SK-N-SH (cell line): ENCODE results near the gene PEX14. TPM values are rescaled to one million over a fixed set of nuclear protein-coding genes. Genes with fewer than 3 reads are reported as not detected.
A peak's percentile ranks its signal among the peaks of the same experiment; 100 is the strongest.

Experiments
- CTCF ChIA-PET: fragments of 300-600, 350-600 bp; formaldehyde crosslinking; extraction: SDS; loops from one replicate; lab custom pipeline; 2021; lab: Yijun Ruan, JAX
- POLR2A ChIA-PET: fragments of 350-600 bp; sonication (Branson Sonifier 250); formaldehyde crosslinking; extraction: SDS; loops from one replicate; lab custom pipeline; 2020; ENCODE audit warnings: antibody characterized with exemption, inconsistent platforms; lab: Yijun Ruan, JAX
- DNase-seq: peaks from one replicate; pipeline ENCODE4 v3.0.0; 2012
- H2AFZ ChIP-seq: fragments of 200-600 bp; sonication (generic); 2 replicates; pipeline ENCODE4 v1.8.1; 2016; ENCODE audit warnings: antibody characterized with exemption, mild to moderate bottlenecking, low read depth
- H3F3A ChIP-seq: fragments of 200-600 bp; sonication (generic); replicated peaks from 2 replicates; pipeline ENCODE3; 2016; ENCODE audit warnings: antibody characterized with exemption, mild to moderate bottlenecking; ENCODE audit not compliant: insufficient read depth
- H3K27ac ChIP-seq, 2 experiments: fragments of 200-500 bp in 1 of 2; fragments of 200-600 bp in 1 of 2; sonication (Bioruptor generic) in 1 of 2; sonication (generic), shearing (Covaris generic) in 1 of 2; 2 replicates each; pipeline versions ENCODE4 v1.5.1 to v1.6.1; 2014 to 2016; ENCODE audit warnings: low read depth in 2 of 2, inconsistent platforms in 1 of 2, low read length in 1 of 2, mild to moderate bottlenecking in 1 of 2, mixed read lengths in 1 of 2
- H3K27me3 ChIP-seq: fragments of 200-600 bp; sonication (generic), shearing (Covaris generic); 2 replicates; pipeline ENCODE4 v1.6.1; 2016; ENCODE audit warnings: mixed run types; ENCODE audit not compliant: insufficient read depth
- H3K36me3 ChIP-seq, 2 experiments: fragments of 200-500 bp in 1 of 2; fragments of 200-600 bp in 1 of 2; sonication (Bioruptor generic) in 1 of 2; sonication (generic) in 1 of 2; replicated peaks in 1 of 2; 2 replicates each; pipeline versions ENCODE3 to v1.5.1; 2014 to 2016; ENCODE audit warnings: low read length in 1 of 2, mild to moderate bottlenecking in 1 of 2; ENCODE audit not compliant: insufficient read depth in 2 of 2, control insufficient read depth in 1 of 2
- H3K4me1 ChIP-seq, 2 experiments: fragments of 200-500 bp in 1 of 2; fragments of 200-600 bp in 1 of 2; sonication (Bioruptor generic) in 1 of 2; sonication (generic), shearing (Covaris generic) in 1 of 2; 2 replicates each; pipeline versions ENCODE4 v1.5.1 to v1.6.1; 2014 to 2016; ENCODE audit warnings: low read depth in 1 of 2, low read length in 1 of 2, mixed run types in 1 of 2; ENCODE audit not compliant: insufficient read depth in 2 of 2, control insufficient read depth in 1 of 2
- H3K4me2 ChIP-seq: fragments of 200-600 bp; sonication (generic), shearing (Covaris generic); 2 replicates; pipeline ENCODE4 v1.6.1; 2017; ENCODE audit warnings: mixed run types
- H3K4me3 ChIP-seq, 2 experiments: fragments of 200-500 bp in 1 of 2; fragments of 200-600 bp in 1 of 2; sonication (Bioruptor generic) in 1 of 2; sonication (generic), shearing (Covaris generic) in 1 of 2; 2 replicates each; pipeline versions ENCODE4 v1.5.1 to v1.8.1; 2014 to 2016; ENCODE audit warnings: low read depth in 2 of 2, inconsistent platforms in 1 of 2, low read length in 1 of 2, mild to moderate bottlenecking in 1 of 2, mixed read lengths in 1 of 2, moderate library complexity in 1 of 2
- H3K79me2 ChIP-seq: fragments of 200-600 bp; sonication (generic); 2 replicates; pipeline ENCODE4 v1.8.1; 2017; ENCODE audit warnings: mild to moderate bottlenecking; ENCODE audit not compliant: insufficient read depth
- H3K9ac ChIP-seq: fragments of 200-600 bp; sonication (generic); 2 replicates; pipeline ENCODE4 v1.6.1; 2017; ENCODE audit warnings: mixed run types
- H3K9me2 ChIP-seq: fragments of 200-600 bp; sonication (generic); 2 replicates; pipeline ENCODE4 v1.6.1; 2017; ENCODE audit warnings: mixed run types
- H3K9me3 ChIP-seq: fragments of 200-600 bp; sonication (generic); 2 replicates; pipeline ENCODE4 v1.6.1; 2017; ENCODE audit warnings: mixed run types, mild to moderate bottlenecking, moderate library complexity
- H4K20me1 ChIP-seq: fragments of 200-600 bp; sonication (generic); 2 replicates; pipeline ENCODE4 v1.6.1; 2017; ENCODE audit warnings: mild to moderate bottlenecking, mixed run types; ENCODE audit not compliant: insufficient read depth
- EP300 ChIP-seq, 2 experiments: IDR thresholded peaks; 2 replicates each; pipeline versions ENCODE4 v1.4.0 to v1.6.1; 2012; ENCODE audit warnings: borderline replicate concordance in 1 of 2, low read depth in 1 of 2, low read length in 1 of 2
- FOSL2 ChIP-seq: IDR thresholded peaks from 2 replicates; pipeline ENCODE4 v1.4.0; 2012; ENCODE audit warnings: low read depth, mild to moderate bottlenecking, moderate library complexity, borderline replicate concordance
- JUND ChIP-seq: IDR thresholded peaks from 2 replicates; pipeline ENCODE4 v1.4.0; 2012
- MEF2A ChIP-seq: IDR thresholded peaks from 2 replicates; pipeline ENCODE4 v1.4.0; 2012; ENCODE audit warnings: low read depth, borderline replicate concordance
- NFIC ChIP-seq: IDR thresholded peaks from 2 replicates; pipeline ENCODE4 v1.4.0; 2012; ENCODE audit warnings: borderline replicate concordance
- PBX3 ChIP-seq: IDR thresholded peaks from 2 replicates; pipeline ENCODE4; 2012
- RCOR1 ChIP-seq: fragments of 150-350 bp; IDR thresholded peaks from 2 replicates; pipeline ENCODE4 v1.6.1; 2017; ENCODE audit warnings: antibody characterized with exemption, low read length
- RXRA ChIP-seq: IDR thresholded peaks from 2 replicates; pipeline ENCODE4 v1.4.0; 2012; ENCODE audit warnings: low read depth, mild to moderate bottlenecking, borderline replicate concordance
- TAF1 ChIP-seq: IDR thresholded peaks from 2 replicates; pipeline ENCODE4 v1.6.1; 2012; ENCODE audit warnings: low read depth, mild to moderate bottlenecking, low read length, moderate library complexity, borderline replicate concordance
- WGBS: methylation state at CpG from one replicate; pipeline ENCODE4 v1.1.6; 2017; ENCODE audit warnings: low lambda C conversion rate; 5-methylcytosine and 5-hydroxymethylcytosine counted together
- polyA plus RNA-seq, 3 experiments: library from polyadenylated mRNA; depleted of rRNA; stranded (reverse); fragments of >200 nt; gene quantifications; 2 replicates each; pipeline ENCODE4 v1.2.3, GENCODE V29; 2012
- TF ChIP-seq, protein P1 (sequence below): fragments of 150-350 bp; IDR thresholded peaks from 2 replicates; pipeline ENCODE4 v1.6.1; 2017; ENCODE audit warnings: antibody characterized with exemption, low read length, low read depth, borderline replicate concordance
- TF ChIP-seq, protein P2 (sequence below): IDR thresholded peaks from 2 replicates; pipeline ENCODE4 v1.4.0; 2012; ENCODE audit warnings: low read depth

The PEX14 gene
- polyA plus RNA-seq, 1 of the 3 experiments (the other 2 are of a cell fraction): 36.2 TPM

DNA sequence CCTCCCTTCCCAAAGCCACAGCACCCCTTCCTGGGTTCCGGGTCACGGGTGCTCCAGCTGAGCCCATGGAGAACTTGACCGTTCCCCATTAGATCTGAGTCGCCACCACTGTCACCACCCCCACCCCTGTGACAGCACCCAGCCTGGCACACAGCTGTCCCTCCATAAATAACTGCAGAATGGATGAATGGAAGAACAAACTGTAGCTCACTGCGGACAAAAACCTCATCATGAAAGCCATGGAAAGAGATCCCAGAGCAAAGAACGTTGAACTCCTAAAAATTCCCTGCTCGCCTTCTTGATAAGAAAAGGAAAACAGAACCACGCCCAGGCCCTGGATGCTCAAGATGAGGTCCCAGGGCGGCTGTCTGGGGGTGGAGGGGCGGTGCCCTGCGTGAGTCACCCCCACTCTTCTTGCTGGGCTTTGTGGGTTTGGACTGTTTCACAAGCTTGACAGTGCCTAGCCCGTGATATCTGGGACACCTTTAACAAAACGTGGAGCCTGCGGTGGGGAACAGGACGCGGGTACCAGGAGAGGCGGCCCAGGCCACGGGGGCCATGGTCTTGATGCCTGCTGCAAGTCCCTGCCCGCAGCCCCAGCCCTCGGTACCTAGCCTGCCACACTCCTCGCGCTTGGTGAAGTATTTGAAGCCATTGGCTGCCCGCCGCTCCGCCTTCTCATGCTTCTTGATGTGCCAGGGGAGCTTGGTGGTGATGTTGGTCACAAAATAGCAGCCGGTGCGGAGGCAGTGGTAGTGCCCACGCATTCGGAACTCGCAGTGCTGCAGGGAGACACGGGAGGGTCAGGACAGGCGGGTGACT lies 169.8 kb downstream of the PEX14 start:
- no peaks in the 10 kb centered on the region for H3F3A ChIP-seq
- TF ChIP-seq PBX3: no peak
- no peak for TF ChIP-seq NFIC
- no peak for TF ChIP-seq EP300 (IDR thresholded peaks at IDR 0.05; ENCODE audit: borderline replicate concordance in 1 of 2, low read depth in 1 of 2, low read length in 1 of 2)
- TF ChIP-seq, protein P1, sequence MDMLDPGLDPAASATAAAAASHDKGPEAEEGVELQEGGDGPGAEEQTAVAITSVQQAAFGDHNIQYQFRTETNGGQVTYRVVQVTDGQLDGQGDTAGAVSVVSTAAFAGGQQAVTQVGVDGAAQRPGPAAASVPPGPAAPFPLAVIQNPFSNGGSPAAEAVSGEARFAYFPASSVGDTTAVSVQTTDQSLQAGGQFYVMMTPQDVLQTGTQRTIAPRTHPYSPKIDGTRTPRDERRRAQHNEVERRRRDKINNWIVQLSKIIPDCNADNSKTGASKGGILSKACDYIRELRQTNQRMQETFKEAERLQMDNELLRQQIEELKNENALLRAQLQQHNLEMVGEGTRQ: no peak
- no peak for TF ChIP-seq JUND
- no peak for TF ChIP-seq MEF2A
- no peak for TF ChIP-seq RXRA
- no peak for TF ChIP-seq RCOR1
- no peak overlapping the region for H3K4me2 ChIP-seq
- DNase-seq: no peak
- H4K20me1 ChIP-seq: no peaks in the 10 kb centered on the region
- no peaks in the 10 kb centered on the region for H3K9me2 ChIP-seq
- no peak overlapping the region for H3K27ac ChIP-seq
- no peaks in the 10 kb centered on the region for H3K36me3 ChIP-seq
- no peak overlapping the region for H3K9ac ChIP-seq
- 93% methylated on average over 20 of the region's 32 CpGs for WGBS
- peaks cover 0 to 40% of the 10 kb centered on the region in 2 experiments; a peak in 1 of 4 replicates for H3K4me1 ChIP-seq
- H2AFZ ChIP-seq: no peak overlapping the region
- no peaks in the 10 kb centered on the region for H3K9me3 ChIP-seq
- CTCF ChIA-PET: interaction anchor here (0.6 to 1.3 kb wide), 3 partner anchors 12 to 166 kb away, joined by 3 read pairs; no protein-coding TSS in a partner anchor
- no peak overlapping the region for H3K4me3 ChIP-seq
- POLR2A ChIA-PET: no interaction called here
- no peaks in the 10 kb centered on the region for H3K79me2 ChIP-seq
- no peaks in the 10 kb centered on the region for H3K27me3 ChIP-seq

- H3K4me1 ChIP-seq: peaks cover 0 to 21% of the 10 kb centered on the region in 2 experiments; a peak in 1 of 4 replicates
- no peaks in the 10 kb centered on the region for H3K9me2 ChIP-seq
- TF ChIP-seq FOSL2 (peak; percentile 10; the same call in 1 of the 2 replicates), TAF1 (no peak)
- TF ChIP-seq, protein P2, sequence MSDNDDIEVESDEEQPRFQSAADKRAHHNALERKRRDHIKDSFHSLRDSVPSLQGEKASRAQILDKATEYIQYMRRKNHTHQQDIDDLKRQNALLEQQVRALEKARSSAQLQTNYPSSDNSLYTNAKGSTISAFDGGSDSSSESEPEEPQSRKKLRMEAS: no peak
- no peak overlapping the region for H3K4me3 ChIP-seq
- H3K79me2 ChIP-seq: no peaks in the 10 kb centered on the region
- H3K27ac ChIP-seq: no peak overlapping the region; a peak in 1 of 4 replicates
- no peaks in the 10 kb centered on the region for H4K20me1 ChIP-seq
- H3K4me2 ChIP-seq: no peak overlapping the region
- H3K27me3 ChIP-seq: no peaks in the 10 kb centered on the region
- H3K9ac ChIP-seq: no peak overlapping the region
- DNase-seq: peak; percentile 75
- H2AFZ ChIP-seq: no peak overlapping the region
- CTCF ChIA-PET: interaction anchor here (1.0 kb wide), 2 partner anchors 8 to 139 kb away, joined by 3 read pairs; no protein-coding TSS in a partner anchor
- H3K36me3 ChIP-seq: no peaks in the 10 kb centered on the region
- 86% methylated on average over 1 of the region's 12 CpGs for WGBS
- no peaks in the 10 kb centered on the region for H3K9me3 ChIP-seq
- H3F3A ChIP-seq: no peaks in the 10 kb centered on the region
- POLR2A ChIA-PET: no interaction called here
Observed at GRCh38 chr1:10646347-10646861, 171.7 kb downstream of the PEX14 start.
